Measurements from ENCODE around the gene TRIM44. TPM values are rescaled to one million over a fixed set of nuclear protein-coding genes. Genes with fewer than 3 reads are reported as not detected.

Gene TRIM44
- total RNA-seq, 4 donors from 2014 or later, result 24.6 to 54.2 (median 35.8) TPM

GRCh38 chr11:35796562-35796961 lies 134.0 kb downstream of the TRIM44 start:
- intact Hi-C loops (cut with DNase I), result no loop called here
- Histone ChIP-seq H3K36me3 (no peaks in the 10 kb centered on the region), H3K4me3 (replicated peaks in 1 of 3) (no peak overlapping the region), H3K9me3 (no peaks in the 10 kb centered on the region), H3K27me3 (no peaks in the 10 kb centered on the region), H3K27ac (no peak overlapping the region), H3K4me1 (no peaks in the 10 kb centered on the region)
- WGBS, 2 donors, result 78 to 83% methylated on average over 3 of the region's 3 CpGs
- TF ChIP-seq POLR2A (IDR thresholded peaks at IDR 0.05) (no peak), CTCF (IDR thresholded peaks at IDR 0.05) (no peak)
- no peak for DNase-seq

GRCh38 chr11:35798423-35798822 lies 135.8 kb downstream of the TRIM44 start:
- intact Hi-C loops (cut with DNase I), result no loop called here
- H3K27ac ChIP-seq, result no peak overlapping the region
- no peaks in the 10 kb centered on the region for H3K4me1 ChIP-seq
- no peaks in the 10 kb centered on the region for H3K9me3 ChIP-seq
- TF ChIP-seq POLR2A (IDR thresholded peaks at IDR 0.05), result no peak
- no peak for TF ChIP-seq CTCF (IDR thresholded peaks at IDR 0.05)
- H3K27me3 ChIP-seq, result no peaks in the 10 kb centered on the region
- H3K36me3 ChIP-seq, result no peaks in the 10 kb centered on the region
- H3K4me3 ChIP-seq (replicated peaks in 1 of 3), result no peak overlapping the region
- DNase-seq, result no peak

- no peaks in the 10 kb centered on the region for H3K9me3 ChIP-seq
- H3K4me3 ChIP-seq (replicated peaks in 1 of 3), result no peak overlapping the region
- DNase-seq, result no peak
- WGBS, 2 donors, result 95 to 97% methylated on average over 1 of the region's 1 CpG
- no peaks in the 10 kb centered on the region for H3K27me3 ChIP-seq
- no peaks in the 10 kb centered on the region for H3K36me3 ChIP-seq
- H3K27ac ChIP-seq, result no peak overlapping the region
- no peaks in the 10 kb centered on the region for H3K4me1 ChIP-seq
- intact Hi-C loops (cut with DNase I), result no loop called here
- TF ChIP-seq CTCF (IDR thresholded peaks at IDR 0.05) (no peak), POLR2A (IDR thresholded peaks at IDR 0.05) (no peak)
Measured at GRCh38 chr11:35798983-35799382, 136.4 kb downstream of the TRIM44 start.

- Histone ChIP-seq H3K27me3 (no peaks in the 10 kb centered on the region), H3K9me3 (no peaks in the 10 kb centered on the region), H3K36me3 (no peaks in the 10 kb centered on the region), H3K4me3 (replicated peaks in 1 of 3) (no peak overlapping the region), H3K4me1 (no peaks in the 10 kb centered on the region), H3K27ac (no peak overlapping the region)
- DNase-seq, result no peak
- 95 to 99% methylated on average over 3 of the region's 3 CpGs for WGBS, 2 donors
- no peak for TF ChIP-seq CTCF (IDR thresholded peaks at IDR 0.05)
- TF ChIP-seq POLR2A (IDR thresholded peaks at IDR 0.05), result no peak
- intact Hi-C loops (cut with DNase I), result no loop called here
Measured at GRCh38 chr11:35799655-35800054, 137.1 kb downstream of the TRIM44 start.

- H3K27me3 ChIP-seq, result no peaks in the 10 kb centered on the region
- H3K9me3 ChIP-seq, result no peaks in the 10 kb centered on the region
- no peak overlapping the region for H3K4me3 ChIP-seq (replicated peaks in 1 of 3)
- DNase-seq, result no peak
- WGBS, 2 donors, result 81 to 85% methylated on average over 5 of the region's 5 CpGs
- intact Hi-C loops (cut with DNase I), result no loop called here
- no peaks in the 10 kb centered on the region for H3K36me3 ChIP-seq
- TF ChIP-seq CTCF (IDR thresholded peaks at IDR 0.05) (no peak), POLR2A (IDR thresholded peaks at IDR 0.05) (no peak)
- H3K4me1 ChIP-seq, result no peaks in the 10 kb centered on the region
- no peak overlapping the region for H3K27ac ChIP-seq
Measured at GRCh38 chr11:35800970-35801953, 138.7 kb downstream of the TRIM44 start.

Measured in thyroid gland (tissue), 4 donors.